Thyroid gland (tissue), 4 donors: ENCODE results near the gene SHROOM3.

ENCODE experiments used
- POLR2A ChIP-seq, 2 donors: fragments of 450-650 bp; IDR thresholded peaks; one replicate each; pipeline ENCODE4 v1.6.1; 2017; ENCODE audit warnings: antibody characterized with exemption in 2 of 2, mild to moderate bottlenecking in 2 of 2, moderate library complexity in 1 of 2
- TF ChIP-seq, protein P1 (sequence below), 6 experiments: fragments of 200-600 bp in 3 of 6; fragments of 450-650 bp in 3 of 6; sonication (generic) in 3 of 6; IDR thresholded peaks; one replicate each; pipeline ENCODE4 v1.5.1; 2016 to 2019; ENCODE audit warnings: antibody characterized with exemption in 6 of 6, mild to moderate bottlenecking in 2 of 6, inconsistent platforms in 1 of 6, moderate library complexity in 1 of 6

DNA sequence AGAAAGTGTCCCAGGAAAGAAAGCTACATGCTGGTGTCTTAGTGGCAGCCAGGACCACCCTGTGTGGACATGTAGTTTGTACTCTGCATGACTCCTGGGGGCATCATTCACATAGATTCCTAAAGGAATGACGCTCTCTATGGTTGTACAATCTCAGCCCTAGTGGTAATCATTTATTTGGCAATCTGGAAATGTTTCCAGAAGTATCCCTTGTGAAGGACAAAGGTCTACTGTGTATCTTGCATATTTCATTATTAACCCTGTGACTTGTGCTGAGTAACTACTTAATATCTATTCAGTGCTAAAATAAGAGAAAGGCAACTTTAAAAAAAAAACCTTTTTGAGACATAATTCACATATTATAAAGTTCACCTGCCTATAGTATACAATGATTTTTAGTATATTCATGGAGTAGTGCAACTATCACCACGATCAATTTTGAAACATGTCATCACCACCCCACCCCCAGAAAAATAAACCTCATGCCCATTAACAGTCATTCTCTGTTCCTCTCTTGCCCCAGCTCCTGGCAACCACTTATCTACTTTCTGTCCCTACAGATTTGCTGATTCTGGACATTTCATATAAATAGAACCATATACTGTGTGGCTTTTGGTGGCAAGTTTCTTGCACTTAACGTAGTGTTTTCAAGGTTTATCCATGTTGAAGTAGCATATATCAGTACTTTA lies 51.7 kb downstream of the SHROOM3 start:
- TF ChIP-seq, protein P1, sequence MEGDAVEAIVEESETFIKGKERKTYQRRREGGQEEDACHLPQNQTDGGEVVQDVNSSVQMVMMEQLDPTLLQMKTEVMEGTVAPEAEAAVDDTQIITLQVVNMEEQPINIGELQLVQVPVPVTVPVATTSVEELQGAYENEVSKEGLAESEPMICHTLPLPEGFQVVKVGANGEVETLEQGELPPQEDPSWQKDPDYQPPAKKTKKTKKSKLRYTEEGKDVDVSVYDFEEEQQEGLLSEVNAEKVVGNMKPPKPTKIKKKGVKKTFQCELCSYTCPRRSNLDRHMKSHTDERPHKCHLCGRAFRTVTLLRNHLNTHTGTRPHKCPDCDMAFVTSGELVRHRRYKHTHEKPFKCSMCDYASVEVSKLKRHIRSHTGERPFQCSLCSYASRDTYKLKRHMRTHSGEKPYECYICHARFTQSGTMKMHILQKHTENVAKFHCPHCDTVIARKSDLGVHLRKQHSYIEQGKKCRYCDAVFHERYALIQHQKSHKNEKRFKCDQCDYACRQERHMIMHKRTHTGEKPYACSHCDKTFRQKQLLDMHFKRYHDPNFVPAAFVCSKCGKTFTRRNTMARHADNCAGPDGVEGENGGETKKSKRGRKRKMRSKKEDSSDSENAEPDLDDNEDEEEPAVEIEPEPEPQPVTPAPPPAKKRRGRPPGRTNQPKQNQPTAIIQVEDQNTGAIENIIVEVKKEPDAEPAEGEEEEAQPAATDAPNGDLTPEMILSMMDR (IDR thresholded peaks at IDR 0.05), result no peak
- TF ChIP-seq POLR2A (IDR thresholded peaks at IDR 0.05), result no peak
